Colonic mucosa (tissue), 4 donors: ENCODE results near the gene RUSF1. TPM values are rescaled to one million over a fixed set of nuclear protein-coding genes. Genes with fewer than 3 reads are reported as not detected.

Experiments used
- DNase-seq: peaks from one replicate; pipeline ENCODE4 v3.0.0-alpha.2; 2020
- H3K27ac ChIP-seq: fragments of 200-600 bp; one replicate; pipeline ENCODE4 v1.8.0; 2021
- H3K27me3 ChIP-seq: fragments of 200-600 bp; one replicate; pipeline ENCODE4 v1.8.0; 2021
- H3K36me3 ChIP-seq: fragments of 200-600 bp; one replicate; pipeline ENCODE4 v1.8.0; 2021
- H3K4me1 ChIP-seq: fragments of 200-600 bp; one replicate; pipeline ENCODE4 v1.8.0; 2021; ENCODE audit warnings: mild to moderate bottlenecking
- H3K4me3 ChIP-seq: fragments of 200-600 bp; one replicate; pipeline ENCODE4 v1.8.0; 2021
- H3K9ac ChIP-seq, 2 donors: one replicate each; pipeline ENCODE4 v1.7.0; 2013; ENCODE audit warnings: control low read depth in 2 of 2, low read depth in 2 of 2, low read length in 2 of 2
- H3K9me3 ChIP-seq: fragments of 200-600 bp; one replicate; pipeline ENCODE4 v1.8.0; 2021
- intact Hi-C: fragments of 100-400 bp; cut with DNase I; formaldehyde crosslinking; loops from one replicate; pipeline ENCODE4 v1.14.1; 2022
- total RNA-seq, 2 donors: library from RNA; stranded (reverse); fragmentation: NEBNext Ultra II Directional in 1 of 2; extraction: Animal tissue kit (Norgen Biotek cat#: 25700) in 1 of 2; gene quantifications; one replicate each; pipeline ENCODE4 v1.2.1, GENCODE V29; 2021
- TF ChIP-seq, protein P1 (sequence below): fragments of 200-600 bp; IDR thresholded peaks from one replicate; pipeline ENCODE4 v1.8.0; 2022; ENCODE audit warnings: antibody characterized with exemption, mild to moderate bottlenecking
- donor health status: healthy.
- donor health status: DM: no; HTN: no; CAD: no.
- donor health status: DM: no; HTN: no; CAD: no.

Gene RUSF1
- total RNA-seq, 2 donors from 2014 or later = 53.3 to 78.1 TPM

- Histone ChIP-seq H3K36me3 (no peaks in the 10 kb centered on the region), H3K27ac (no peak overlapping the region), H3K27me3 (no peaks in the 10 kb centered on the region), H3K4me3 (no peak overlapping the region), H3K9me3 (no peaks in the 10 kb centered on the region), H3K4me1 (no peaks in the 10 kb centered on the region), H3K9ac (no peak overlapping the region)
- DNase-seq = no peak
- TF ChIP-seq, protein P1, sequence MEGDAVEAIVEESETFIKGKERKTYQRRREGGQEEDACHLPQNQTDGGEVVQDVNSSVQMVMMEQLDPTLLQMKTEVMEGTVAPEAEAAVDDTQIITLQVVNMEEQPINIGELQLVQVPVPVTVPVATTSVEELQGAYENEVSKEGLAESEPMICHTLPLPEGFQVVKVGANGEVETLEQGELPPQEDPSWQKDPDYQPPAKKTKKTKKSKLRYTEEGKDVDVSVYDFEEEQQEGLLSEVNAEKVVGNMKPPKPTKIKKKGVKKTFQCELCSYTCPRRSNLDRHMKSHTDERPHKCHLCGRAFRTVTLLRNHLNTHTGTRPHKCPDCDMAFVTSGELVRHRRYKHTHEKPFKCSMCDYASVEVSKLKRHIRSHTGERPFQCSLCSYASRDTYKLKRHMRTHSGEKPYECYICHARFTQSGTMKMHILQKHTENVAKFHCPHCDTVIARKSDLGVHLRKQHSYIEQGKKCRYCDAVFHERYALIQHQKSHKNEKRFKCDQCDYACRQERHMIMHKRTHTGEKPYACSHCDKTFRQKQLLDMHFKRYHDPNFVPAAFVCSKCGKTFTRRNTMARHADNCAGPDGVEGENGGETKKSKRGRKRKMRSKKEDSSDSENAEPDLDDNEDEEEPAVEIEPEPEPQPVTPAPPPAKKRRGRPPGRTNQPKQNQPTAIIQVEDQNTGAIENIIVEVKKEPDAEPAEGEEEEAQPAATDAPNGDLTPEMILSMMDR = no peak
- intact Hi-C loops = no loop called here
These were observed 11.5 kb downstream of the RUSF1 start for GRCh38 chr16:31496670-31497069.

DNA sequence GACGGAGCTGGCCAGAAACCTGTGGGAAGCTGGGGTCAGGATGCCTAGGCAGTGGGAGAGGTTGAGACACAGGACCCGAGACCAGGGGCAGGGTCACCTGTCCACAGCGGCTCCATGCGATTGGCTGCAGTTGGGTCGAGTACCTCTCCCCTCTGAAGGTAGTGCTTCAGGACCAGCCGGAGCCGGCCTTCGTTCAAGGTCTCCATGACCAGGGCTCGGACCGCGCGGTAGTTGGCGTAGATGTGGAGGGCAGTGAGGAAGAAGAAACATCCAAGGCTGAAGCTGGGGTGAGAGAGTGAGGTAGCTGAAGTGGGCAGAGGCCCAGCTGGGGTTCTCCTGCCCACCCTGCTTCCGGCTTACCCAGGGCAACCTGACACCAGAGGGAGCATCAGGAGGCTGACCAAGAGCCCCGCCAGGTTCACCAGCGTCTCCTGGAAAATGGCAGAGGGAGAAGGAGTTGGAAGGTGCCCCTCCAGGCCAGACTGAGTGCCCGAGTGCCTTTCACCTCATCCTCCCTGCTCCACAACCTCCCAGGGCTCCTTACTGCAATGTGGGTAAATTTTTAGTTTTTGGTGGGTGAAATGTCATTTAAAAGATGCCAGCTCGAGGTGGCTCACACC is 14.6 kb downstream of the RUSF1 start:
- Histone ChIP-seq H3K4me1 (peaks cover 1% of the 10 kb centered on the region), H3K27ac (no peak overlapping the region), H3K36me3 (no peaks in the 10 kb centered on the region), H3K27me3 (no peaks in the 10 kb centered on the region), H3K9me3 (no peaks in the 10 kb centered on the region), H3K9ac (no peak overlapping the region), H3K4me3 (no peak overlapping the region)
- TF ChIP-seq, protein P1 = no peak
- no peak for DNase-seq
- intact Hi-C loops = no loop called here

- Histone ChIP-seq H3K27me3 (no peaks in the 10 kb centered on the region), H3K9ac (no peak overlapping the region), H3K4me3 (no peak overlapping the region), H3K4me1 (peaks cover 7% of the 10 kb centered on the region), H3K9me3 (no peaks in the 10 kb centered on the region), H3K27ac (no peak overlapping the region), H3K36me3 (no peaks in the 10 kb centered on the region)
- no peak for DNase-seq
- TF ChIP-seq, protein P1 = no peak
- intact Hi-C loops = no loop called here
These were observed 16.3 kb downstream of the RUSF1 start for GRCh38 chr16:31491778-31492418.

DNA sequence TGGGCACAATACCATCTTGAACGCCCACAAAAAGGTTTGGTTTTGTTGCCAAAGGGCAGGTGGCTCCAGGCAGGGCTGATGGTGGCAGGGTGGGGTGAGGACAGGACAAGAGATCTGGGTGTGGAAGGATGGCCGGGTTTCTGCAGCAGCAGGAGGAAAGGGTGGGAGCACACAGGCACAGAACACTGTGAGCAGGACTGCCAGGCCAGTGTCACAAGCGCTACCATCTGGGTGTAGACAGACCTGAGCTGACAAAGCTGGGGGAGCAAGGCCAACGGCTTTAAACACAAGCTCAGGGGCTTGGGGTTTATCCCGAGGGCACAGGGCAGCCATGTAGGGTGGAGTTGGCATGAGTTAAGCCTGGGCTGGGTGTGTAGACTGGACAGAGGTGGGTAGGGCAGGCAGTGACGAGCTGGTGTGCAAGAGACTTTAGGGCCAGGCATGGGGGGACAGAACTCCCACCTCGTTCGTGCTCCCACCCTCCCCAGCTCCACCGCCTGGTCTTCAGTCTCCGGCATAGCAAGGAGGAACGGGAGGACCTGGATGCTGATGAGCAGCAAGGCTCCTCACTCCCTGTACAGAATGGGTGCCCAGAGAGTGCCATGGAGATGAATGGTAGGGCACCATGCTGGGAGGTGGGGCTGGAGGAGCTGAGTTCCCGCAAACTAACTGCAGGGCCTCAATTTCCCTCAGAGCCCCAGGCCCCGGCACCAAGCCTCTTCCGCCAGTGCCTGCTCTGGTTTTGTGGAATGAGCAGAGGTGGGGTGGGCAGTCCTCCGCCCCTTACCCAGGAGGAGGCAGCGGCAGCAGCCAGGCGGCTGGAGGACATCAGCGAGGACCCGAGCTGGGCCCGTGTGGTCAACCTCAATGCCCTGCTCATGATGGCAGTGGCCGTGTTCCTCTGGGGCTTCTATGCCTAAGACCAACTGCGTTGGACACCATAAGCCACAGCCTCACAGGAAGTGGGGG is 18.3 kb downstream of the RUSF1 start:
- Histone ChIP-seq H3K27me3 (no peaks in the 10 kb centered on the region), H3K4me1 (peaks cover 7% of the 10 kb centered on the region), H3K9ac (no peak overlapping the region), H3K9me3 (no peaks in the 10 kb centered on the region), H3K36me3 (no peaks in the 10 kb centered on the region), H3K27ac (no peak overlapping the region), H3K4me3 (no peak overlapping the region)
- no peak for DNase-seq
- TF ChIP-seq, protein P1 = no peak
- intact Hi-C loops = no loop called here

- no peak for DNase-seq
- Histone ChIP-seq H3K9ac (no peak overlapping the region), H3K4me1 (peaks cover 7% of the 10 kb centered on the region), H3K36me3 (no peaks in the 10 kb centered on the region), H3K4me3 (no peak overlapping the region), H3K9me3 (no peaks in the 10 kb centered on the region), H3K27ac (no peak overlapping the region), H3K27me3 (no peaks in the 10 kb centered on the region)
- TF ChIP-seq, protein P1 = no peak
- intact Hi-C loops = no loop called here
These were observed 19.0 kb downstream of the RUSF1 start for GRCh38 chr16:31489298-31489564.
